Left ventricle myocardium inferior (tissue), 1 donor: Measurements from ENCODE around the gene SDF2L1. TPM values are rescaled to one million over a fixed set of nuclear protein-coding genes. Genes with fewer than 3 reads are reported as not detected.
"Not testable (repeated sequence)": the region's sequence is repeated elsewhere in the genome, so short reads cannot be mapped to it uniquely, and the experiment has no call there.

ENCODE experiments used
- DNase-seq: peaks from one replicate; pipeline ENCODE4 v3.0.0-alpha.2; 2020
- H3K27ac ChIP-seq: fragments of 200-600 bp; replicated peaks from 2 replicates; pipeline ENCODE4 v1.8.0; 2021
- H3K27me3 ChIP-seq: fragments of 200-600 bp; 2 replicates; pipeline ENCODE4 v1.8.0; 2021; ENCODE audit warnings: low read depth
- H3K36me3 ChIP-seq: fragments of 200-600 bp; 2 replicates; pipeline ENCODE4 v1.8.0; 2021
- H3K4me1 ChIP-seq: fragments of 200-600 bp; 2 replicates; pipeline ENCODE4 v1.8.0; 2021
- H3K4me3 ChIP-seq: fragments of 200-600 bp; 2 replicates; pipeline ENCODE4 v1.8.0; 2021; ENCODE audit warnings: mild to moderate bottlenecking, moderate library complexity
- H3K9me3 ChIP-seq: fragments of 200-600 bp; replicated peaks from 2 replicates; pipeline ENCODE4 v1.8.0; 2021
- intact Hi-C: fragments of 100-400 bp; cut with micrococcal nuclease; formaldehyde crosslinking; loops from one replicate; pipeline ENCODE4 v1.11.0; 2022
- total RNA-seq: library from RNA; stranded (reverse); fragmentation: NEBNext Ultra II Directional; extraction: Animal tissue kit (Norgen Biotek cat#: 25700); gene quantifications from one replicate; pipeline ENCODE4 v1.2.1, GENCODE V29; 2021
- TF ChIP-seq, protein P1 (sequence below): fragments of 200-600 bp; IDR thresholded peaks from 2 replicates; pipeline ENCODE4 v1.8.0; 2021; ENCODE audit warnings: antibody characterized with exemption, mild to moderate bottlenecking, borderline replicate concordance
- donor health status: DM: no; HTN: yes; CAD: no; lungs with severe emphysema.

SDF2L1 gene
- total RNA-seq, 1 donor from 2014 or later = 18.3 TPM

DNA sequence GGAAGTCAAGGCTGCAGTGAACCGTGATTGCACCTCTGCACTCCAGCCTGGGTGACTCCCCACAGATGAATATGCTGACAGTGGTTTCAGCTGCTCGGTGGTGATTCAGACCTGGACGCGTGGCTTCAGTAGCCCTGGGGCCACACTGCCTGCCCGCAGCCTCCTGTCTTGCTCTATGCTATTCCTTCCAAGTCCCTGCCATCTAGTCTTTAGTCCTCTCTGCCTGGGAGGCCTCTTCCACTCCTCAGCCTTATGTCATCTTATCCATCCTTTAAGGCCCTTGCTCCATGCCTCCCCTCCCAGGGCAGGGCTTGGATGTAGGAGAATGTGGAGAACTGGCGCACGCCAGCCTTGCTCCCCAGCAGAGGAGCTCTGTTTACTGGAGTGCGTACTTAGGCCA lies 35.3 kb upstream of the SDF2L1 start:
- H3K36me3 ChIP-seq = peaks cover 13% of the 10 kb centered on the region
- no peak overlapping the region for H3K4me3 ChIP-seq
- DNase-seq = no peak
- H3K27ac ChIP-seq = no peak overlapping the region
- no peaks in the 10 kb centered on the region for H3K9me3 ChIP-seq
- intact Hi-C loops = no loop called here
- no peaks in the 10 kb centered on the region for H3K27me3 ChIP-seq
- TF ChIP-seq, protein P1, sequence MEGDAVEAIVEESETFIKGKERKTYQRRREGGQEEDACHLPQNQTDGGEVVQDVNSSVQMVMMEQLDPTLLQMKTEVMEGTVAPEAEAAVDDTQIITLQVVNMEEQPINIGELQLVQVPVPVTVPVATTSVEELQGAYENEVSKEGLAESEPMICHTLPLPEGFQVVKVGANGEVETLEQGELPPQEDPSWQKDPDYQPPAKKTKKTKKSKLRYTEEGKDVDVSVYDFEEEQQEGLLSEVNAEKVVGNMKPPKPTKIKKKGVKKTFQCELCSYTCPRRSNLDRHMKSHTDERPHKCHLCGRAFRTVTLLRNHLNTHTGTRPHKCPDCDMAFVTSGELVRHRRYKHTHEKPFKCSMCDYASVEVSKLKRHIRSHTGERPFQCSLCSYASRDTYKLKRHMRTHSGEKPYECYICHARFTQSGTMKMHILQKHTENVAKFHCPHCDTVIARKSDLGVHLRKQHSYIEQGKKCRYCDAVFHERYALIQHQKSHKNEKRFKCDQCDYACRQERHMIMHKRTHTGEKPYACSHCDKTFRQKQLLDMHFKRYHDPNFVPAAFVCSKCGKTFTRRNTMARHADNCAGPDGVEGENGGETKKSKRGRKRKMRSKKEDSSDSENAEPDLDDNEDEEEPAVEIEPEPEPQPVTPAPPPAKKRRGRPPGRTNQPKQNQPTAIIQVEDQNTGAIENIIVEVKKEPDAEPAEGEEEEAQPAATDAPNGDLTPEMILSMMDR = no peak
- peaks cover 31% of the 10 kb centered on the region for H3K4me1 ChIP-seq

DNA sequence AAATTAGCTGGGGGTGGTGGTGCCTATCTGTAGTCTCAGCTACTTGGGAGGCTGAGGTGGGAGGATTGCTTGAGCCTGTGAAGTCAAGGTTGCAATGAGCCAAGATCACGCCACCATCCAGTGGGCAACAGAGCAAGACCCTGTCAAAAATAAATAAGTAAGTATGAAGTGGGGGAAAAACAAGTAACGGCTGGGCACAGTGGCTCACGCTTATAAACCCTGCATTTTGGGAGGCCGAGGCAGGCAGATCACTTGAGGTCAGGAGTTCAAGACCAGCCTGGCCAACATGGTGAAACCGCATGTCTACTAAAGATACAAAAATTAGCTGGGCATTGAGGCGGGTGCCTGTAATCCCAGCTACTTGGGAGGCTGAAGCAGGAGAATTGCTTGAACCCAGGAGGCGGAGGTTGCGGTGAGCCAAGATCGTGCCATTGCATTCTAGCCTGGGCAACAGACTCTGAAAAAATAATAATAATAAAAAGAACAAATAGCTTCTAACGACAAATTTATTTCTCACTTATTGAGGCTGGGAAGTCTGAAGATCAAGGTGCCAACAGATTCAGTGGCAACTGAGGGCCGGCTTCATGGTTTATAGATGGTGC lies 32.4 kb upstream of the SDF2L1 start:
- H3K27ac ChIP-seq, DNase-seq, H3K9me3 ChIP-seq, intact Hi-C loops, H3K27me3 ChIP-seq, H3K4me3 ChIP-seq: not testable (repeated sequence)
- Histone ChIP-seq H3K36me3 (peaks cover 39% of the 10 kb centered on the region), H3K4me1 (peaks cover 21% of the 10 kb centered on the region)

DNA sequence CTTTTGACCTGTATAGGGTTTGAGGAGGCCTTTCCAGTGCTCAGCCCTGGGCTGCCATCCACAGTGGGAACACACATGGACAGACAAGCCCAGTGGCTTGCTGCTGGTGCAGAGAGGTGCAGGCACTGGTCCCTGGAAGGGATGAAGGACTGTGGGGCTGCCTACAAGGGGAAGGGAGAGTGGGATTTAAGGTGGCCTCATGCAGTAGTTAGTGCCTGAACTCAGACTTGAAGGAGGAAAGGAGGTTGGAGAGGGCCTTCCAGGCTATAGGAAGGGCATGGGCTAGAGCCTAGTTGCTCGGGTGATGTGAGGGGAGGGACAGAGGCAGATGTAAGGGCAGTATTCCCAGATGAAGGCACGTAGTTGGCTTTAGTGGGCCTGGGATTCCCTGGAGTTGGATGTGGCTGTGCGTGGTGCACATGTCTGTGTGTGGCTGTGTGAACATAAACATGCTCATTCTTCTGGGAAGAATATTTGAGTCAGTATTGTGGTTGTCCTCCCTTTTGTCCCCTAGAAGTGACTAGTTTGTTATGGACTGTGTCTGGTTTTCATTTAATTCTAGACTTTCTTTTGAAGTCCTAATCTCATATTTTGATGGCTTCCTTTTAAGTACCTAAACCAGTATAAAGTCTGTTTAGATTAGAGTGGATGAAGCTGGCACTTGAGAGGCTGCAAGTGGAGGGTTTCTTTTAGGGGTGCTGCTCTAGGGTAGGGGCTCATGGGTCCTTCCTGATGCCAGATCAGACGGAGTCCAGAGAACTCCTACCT lies 30.7 kb upstream of the SDF2L1 start:
- peaks cover 47% of the 10 kb centered on the region for H3K36me3 ChIP-seq
- H3K4me3 ChIP-seq = no peak overlapping the region
- DNase-seq = no peak

DNA sequence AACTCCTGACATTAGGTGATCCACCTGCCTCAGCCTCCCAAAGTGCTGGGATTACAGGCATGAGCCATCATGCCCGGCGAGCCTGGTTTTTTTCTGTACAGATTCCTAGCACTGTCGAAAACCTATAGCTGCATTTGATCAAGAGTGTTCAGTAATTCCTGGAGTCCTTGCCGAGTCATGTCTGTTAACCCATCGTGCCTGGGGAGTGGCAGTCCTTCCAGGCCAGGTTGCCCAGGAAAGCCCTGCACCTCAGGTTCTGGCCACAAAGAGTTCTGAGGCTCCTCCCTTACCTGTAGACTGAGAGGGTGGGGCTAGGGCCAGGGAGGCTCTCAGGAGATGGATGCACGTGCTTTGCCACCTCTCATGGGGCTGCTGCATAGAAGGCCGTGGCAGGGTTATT lies 29.2 kb upstream of the SDF2L1 start:
- no peaks in the 10 kb centered on the region for H3K9me3 ChIP-seq
- intact Hi-C loops = no loop called here
- H3K27ac ChIP-seq = no peak overlapping the region
- DNase-seq = no peak
- TF ChIP-seq, protein P1 = no peak
- H3K27me3 ChIP-seq = no peaks in the 10 kb centered on the region
- no peak overlapping the region for H3K4me3 ChIP-seq
- H3K4me1 ChIP-seq = peaks cover 12% of the 10 kb centered on the region
- H3K36me3 ChIP-seq = peaks cover 47% of the 10 kb centered on the region

More for the DNA sequence above, 30.7 kb upstream of the SDF2L1 start:
- intact Hi-C loops = no loop called here
- Histone ChIP-seq H3K4me1 (peaks cover 27% of the 10 kb centered on the region), H3K27me3 (no peaks in the 10 kb centered on the region), H3K9me3 (no peaks in the 10 kb centered on the region), H3K27ac (no peak overlapping the region)
- TF ChIP-seq, protein P1 = no peak

DNA sequence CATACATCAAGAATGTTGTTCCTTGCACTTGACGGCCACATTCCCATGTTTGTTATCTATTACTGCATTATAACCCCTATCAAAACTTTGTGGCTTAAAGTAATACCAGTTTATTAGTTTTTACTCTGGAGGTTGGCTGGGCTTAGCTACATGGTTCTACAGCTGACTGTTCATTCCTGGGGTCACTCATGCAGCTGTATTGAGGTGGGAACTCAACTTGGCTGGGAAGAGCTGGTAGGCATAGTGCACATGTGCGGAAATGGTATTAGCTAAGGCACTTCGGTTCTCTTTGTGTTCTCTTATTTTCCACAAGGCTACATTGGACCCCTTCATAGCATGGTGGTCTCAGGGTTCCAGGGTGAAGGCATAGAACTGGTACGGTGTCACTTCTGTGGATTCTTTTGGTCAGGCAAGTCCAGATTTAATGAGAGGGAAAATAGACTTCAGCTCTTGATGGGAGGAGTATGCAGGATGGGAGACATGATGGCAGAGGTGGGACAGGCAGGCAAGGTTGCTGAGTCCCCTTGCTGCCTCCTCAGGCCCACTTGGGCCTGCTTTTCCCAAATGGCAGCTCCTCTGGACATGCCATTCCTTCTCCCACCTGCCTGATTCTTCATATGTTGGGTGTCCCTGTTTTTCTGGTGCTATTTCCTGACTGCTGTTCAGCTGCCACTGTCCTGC lies 28.4 kb upstream of the SDF2L1 start:
- no peak overlapping the region for H3K27ac ChIP-seq
- intact Hi-C loops = no loop called here
- TF ChIP-seq, protein P1 = no peak
- peaks cover 47% of the 10 kb centered on the region for H3K36me3 ChIP-seq
- no peaks in the 10 kb centered on the region for H3K27me3 ChIP-seq
- no peaks in the 10 kb centered on the region for H3K9me3 ChIP-seq
- H3K4me1 ChIP-seq = peaks cover 7% of the 10 kb centered on the region
- DNase-seq = no peak
- H3K4me3 ChIP-seq = no peak overlapping the region

DNA sequence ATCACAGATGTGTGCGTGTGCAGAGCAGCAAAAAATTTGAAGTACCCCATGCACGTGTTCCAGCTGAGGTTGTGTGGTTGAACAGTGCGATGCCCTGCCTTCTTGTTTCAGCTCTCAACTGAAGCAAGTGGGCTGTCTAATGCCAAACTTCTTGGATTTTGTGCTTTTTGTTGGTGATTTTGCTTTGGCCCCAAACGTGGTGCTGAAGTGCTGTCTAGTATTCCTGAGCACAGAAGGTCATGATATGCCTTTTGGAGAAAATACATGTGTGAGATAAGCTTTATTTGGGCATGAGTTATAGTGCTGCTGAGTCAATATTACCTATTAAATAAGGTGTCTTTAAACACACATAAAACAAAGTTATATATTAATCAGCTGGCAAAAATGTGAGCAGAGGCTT lies 26.4 kb upstream of the SDF2L1 start:
- peaks cover 21% of the 10 kb centered on the region for H3K4me1 ChIP-seq
- peaks cover 44% of the 10 kb centered on the region for H3K36me3 ChIP-seq
- no peak for DNase-seq
- no peaks in the 10 kb centered on the region for H3K27me3 ChIP-seq
- no peaks in the 10 kb centered on the region for H3K9me3 ChIP-seq
- TF ChIP-seq, protein P1 = no peak
- no peak overlapping the region for H3K27ac ChIP-seq
- intact Hi-C loops = no loop called here
- no peak overlapping the region for H3K4me3 ChIP-seq

DNA sequence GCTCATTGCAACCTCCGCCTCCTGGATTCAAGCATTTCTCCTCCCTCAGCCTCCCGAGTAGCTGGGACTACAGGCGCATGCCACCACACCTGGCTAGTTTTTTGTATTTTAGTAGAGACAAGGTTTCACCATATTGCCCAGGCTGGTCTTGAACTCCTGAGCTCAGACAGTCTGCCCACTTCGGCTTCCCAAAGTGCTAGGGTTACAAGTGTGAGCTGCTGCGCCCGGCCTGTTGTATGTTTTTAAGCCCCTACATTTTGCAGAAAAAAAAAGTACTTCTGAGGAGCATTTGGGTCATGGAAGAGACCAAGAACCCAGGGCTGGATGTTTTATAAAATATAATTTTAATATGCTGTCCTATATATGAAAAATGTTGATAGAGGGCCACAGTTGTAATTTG lies 24.8 kb upstream of the SDF2L1 start:
- Histone ChIP-seq H3K4me1 (peaks cover 33% of the 10 kb centered on the region), H3K36me3 (peaks cover 28% of the 10 kb centered on the region)
- H3K27ac ChIP-seq, H3K4me3 ChIP-seq, H3K27me3 ChIP-seq, H3K9me3 ChIP-seq, DNase-seq, intact Hi-C loops: not testable (repeated sequence)
